Measurements from ENCODE around the gene L3MBTL2. TPM values are rescaled to one million over a fixed set of nuclear protein-coding genes. Genes with fewer than 3 reads are reported as not detected.
A peak's percentile ranks its signal among the peaks of the same experiment; 100 is the strongest.

Gene L3MBTL2
- total RNA-seq, 1 donor from 2014 or later, result 20.9 TPM

GRCh38 chr22:41237036-41237706 lies 32.1 kb downstream of the L3MBTL2 start:
- H3K27me3 Mint-ChIP-seq (ENCODE audit: unreplicated experiment), result peaks cover 7% of the 10 kb centered on the region
- no peaks in the 10 kb centered on the region for H3K4me1 Mint-ChIP-seq (ENCODE audit: low read depth, unreplicated experiment)
- TF ChIP-seq, protein P1, sequence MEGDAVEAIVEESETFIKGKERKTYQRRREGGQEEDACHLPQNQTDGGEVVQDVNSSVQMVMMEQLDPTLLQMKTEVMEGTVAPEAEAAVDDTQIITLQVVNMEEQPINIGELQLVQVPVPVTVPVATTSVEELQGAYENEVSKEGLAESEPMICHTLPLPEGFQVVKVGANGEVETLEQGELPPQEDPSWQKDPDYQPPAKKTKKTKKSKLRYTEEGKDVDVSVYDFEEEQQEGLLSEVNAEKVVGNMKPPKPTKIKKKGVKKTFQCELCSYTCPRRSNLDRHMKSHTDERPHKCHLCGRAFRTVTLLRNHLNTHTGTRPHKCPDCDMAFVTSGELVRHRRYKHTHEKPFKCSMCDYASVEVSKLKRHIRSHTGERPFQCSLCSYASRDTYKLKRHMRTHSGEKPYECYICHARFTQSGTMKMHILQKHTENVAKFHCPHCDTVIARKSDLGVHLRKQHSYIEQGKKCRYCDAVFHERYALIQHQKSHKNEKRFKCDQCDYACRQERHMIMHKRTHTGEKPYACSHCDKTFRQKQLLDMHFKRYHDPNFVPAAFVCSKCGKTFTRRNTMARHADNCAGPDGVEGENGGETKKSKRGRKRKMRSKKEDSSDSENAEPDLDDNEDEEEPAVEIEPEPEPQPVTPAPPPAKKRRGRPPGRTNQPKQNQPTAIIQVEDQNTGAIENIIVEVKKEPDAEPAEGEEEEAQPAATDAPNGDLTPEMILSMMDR (IDR thresholded peaks at IDR 0.05; ENCODE audit: partially characterized antibody, unreplicated experiment), result no peak
- H3K36me3 Mint-ChIP-seq (ENCODE audit: unreplicated experiment), result no peaks in the 10 kb centered on the region
- no peak for DNase-seq
- H3K27ac Mint-ChIP-seq (ENCODE audit: unreplicated experiment), result no peak overlapping the region
- peak overlapping the region; percentile 63 for H3K4me3 Mint-ChIP-seq (ENCODE audit: unreplicated experiment)
- H3K9me3 Mint-ChIP-seq (ENCODE audit: unreplicated experiment), result no peaks in the 10 kb centered on the region

GRCh38 chr22:41237707-41238569 lies 32.8 kb downstream of the L3MBTL2 start:
- TF ChIP-seq, protein P1 (IDR thresholded peaks at IDR 0.05; ENCODE audit: partially characterized antibody, unreplicated experiment), result peak; percentile 19
- Mint-ChIP-seq H3K27ac (ENCODE audit: unreplicated experiment) (no peak overlapping the region), H3K4me3 (ENCODE audit: unreplicated experiment) (no peak overlapping the region), H3K36me3 (ENCODE audit: unreplicated experiment) (no peaks in the 10 kb centered on the region), H3K4me1 (ENCODE audit: low read depth, unreplicated experiment) (no peaks in the 10 kb centered on the region), H3K27me3 (ENCODE audit: unreplicated experiment) (peaks cover 7% of the 10 kb centered on the region), H3K9me3 (ENCODE audit: unreplicated experiment) (no peaks in the 10 kb centered on the region)
- peak; percentile 66 for DNase-seq

DNA sequence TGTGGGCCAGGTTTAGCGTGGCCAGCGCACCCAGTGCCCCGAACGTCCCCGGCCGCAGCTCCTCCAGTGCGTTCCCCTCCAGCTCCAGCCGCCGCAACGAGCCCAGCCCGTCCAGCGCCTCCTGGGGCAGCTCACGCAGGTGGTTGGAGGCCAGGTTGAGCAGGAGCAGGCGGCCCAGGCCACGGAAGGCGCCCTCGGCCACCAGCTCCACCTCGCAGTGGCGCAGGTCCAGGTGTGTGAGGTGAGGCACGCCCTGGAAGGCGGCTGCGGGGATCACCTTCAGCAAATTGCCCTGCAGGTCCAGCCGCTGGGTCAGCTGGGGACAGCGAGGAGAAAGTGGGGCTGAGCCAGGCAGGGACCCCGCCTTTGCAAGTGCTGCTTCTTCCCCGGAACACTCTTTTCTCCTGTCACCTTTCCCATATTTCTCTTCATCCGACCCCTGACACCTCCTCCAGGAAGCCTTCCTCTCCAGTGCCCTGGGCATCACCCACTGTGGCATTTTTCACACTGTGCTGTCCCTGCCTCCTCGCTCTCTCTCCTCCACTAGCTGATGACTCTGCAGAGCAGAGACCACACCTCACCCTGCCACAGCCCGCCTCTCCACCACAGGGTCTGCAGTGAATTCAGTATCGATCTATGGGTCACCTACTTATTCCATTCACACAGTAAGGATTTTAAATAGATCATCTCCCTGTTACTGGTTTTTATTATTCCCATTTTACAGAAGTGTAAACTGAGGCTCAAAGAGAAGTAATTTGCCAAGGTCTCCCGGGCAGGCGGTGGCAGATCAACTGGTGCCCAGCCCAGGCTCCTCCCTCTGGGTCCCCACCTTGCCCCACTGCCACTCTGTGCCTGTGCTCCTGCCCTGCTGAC lies 33.7 kb downstream of the L3MBTL2 start:
- Mint-ChIP-seq H3K27ac (ENCODE audit: unreplicated experiment) (no peak overlapping the region), H3K36me3 (ENCODE audit: unreplicated experiment) (no peaks in the 10 kb centered on the region), H3K4me3 (ENCODE audit: unreplicated experiment) (peak overlapping the region; percentile 64), H3K4me1 (ENCODE audit: low read depth, unreplicated experiment) (no peaks in the 10 kb centered on the region), H3K27me3 (ENCODE audit: unreplicated experiment) (peaks cover 7% of the 10 kb centered on the region), H3K9me3 (ENCODE audit: unreplicated experiment) (no peaks in the 10 kb centered on the region)
- DNase-seq, result no peak
- TF ChIP-seq, protein P1 (IDR thresholded peaks at IDR 0.05; ENCODE audit: partially characterized antibody, unreplicated experiment), result no peak

- no peaks in the 10 kb centered on the region for H3K4me1 Mint-ChIP-seq (ENCODE audit: low read depth, unreplicated experiment)
- H3K27ac Mint-ChIP-seq (ENCODE audit: unreplicated experiment), result no peak overlapping the region
- H3K36me3 Mint-ChIP-seq (ENCODE audit: unreplicated experiment), result no peaks in the 10 kb centered on the region
- H3K27me3 Mint-ChIP-seq (ENCODE audit: unreplicated experiment), result peaks cover 6% of the 10 kb centered on the region
- no peak for DNase-seq
- H3K4me3 Mint-ChIP-seq (ENCODE audit: unreplicated experiment), result no peak overlapping the region
- no peaks in the 10 kb centered on the region for H3K9me3 Mint-ChIP-seq (ENCODE audit: unreplicated experiment)
- TF ChIP-seq, protein P1 (IDR thresholded peaks at IDR 0.05; ENCODE audit: partially characterized antibody, unreplicated experiment), result no peak
Observed at GRCh38 chr22:41239443-41240128, 34.5 kb downstream of the L3MBTL2 start.
